ENCODE measurements around the gene GAP43.

Gene GAP43

DNA sequence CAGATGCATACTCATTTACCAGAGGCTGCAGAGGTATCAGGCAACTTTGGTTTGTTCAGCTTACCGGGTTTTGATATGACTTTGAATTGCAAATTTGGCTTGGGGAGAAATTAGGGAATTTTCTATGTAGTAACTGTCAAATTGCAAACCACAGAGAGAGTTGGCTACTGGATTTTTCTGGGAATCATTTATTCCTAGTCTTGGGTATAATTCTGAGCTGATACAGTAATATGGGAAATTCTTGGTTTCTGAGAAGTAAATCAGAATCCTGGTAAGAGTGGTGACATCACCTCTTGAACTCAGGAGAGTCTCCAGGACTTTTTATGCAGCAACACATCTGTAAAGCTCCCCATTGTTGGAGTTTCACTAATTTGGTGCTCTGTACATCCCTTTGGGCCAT lies 39.0 kb downstream of the GAP43 start:
- DNase-seq (ENCODE audit: low spot score), result no peak

- DNase-seq (ENCODE audit: low spot score), result no peak
Measured at GRCh38 chr3:115663414-115663813, 40.1 kb downstream of the GAP43 start.

- DNase-seq (ENCODE audit: low spot score), result no peak
Measured at GRCh38 chr3:115666081-115666480, 42.8 kb downstream of the GAP43 start.

DNA sequence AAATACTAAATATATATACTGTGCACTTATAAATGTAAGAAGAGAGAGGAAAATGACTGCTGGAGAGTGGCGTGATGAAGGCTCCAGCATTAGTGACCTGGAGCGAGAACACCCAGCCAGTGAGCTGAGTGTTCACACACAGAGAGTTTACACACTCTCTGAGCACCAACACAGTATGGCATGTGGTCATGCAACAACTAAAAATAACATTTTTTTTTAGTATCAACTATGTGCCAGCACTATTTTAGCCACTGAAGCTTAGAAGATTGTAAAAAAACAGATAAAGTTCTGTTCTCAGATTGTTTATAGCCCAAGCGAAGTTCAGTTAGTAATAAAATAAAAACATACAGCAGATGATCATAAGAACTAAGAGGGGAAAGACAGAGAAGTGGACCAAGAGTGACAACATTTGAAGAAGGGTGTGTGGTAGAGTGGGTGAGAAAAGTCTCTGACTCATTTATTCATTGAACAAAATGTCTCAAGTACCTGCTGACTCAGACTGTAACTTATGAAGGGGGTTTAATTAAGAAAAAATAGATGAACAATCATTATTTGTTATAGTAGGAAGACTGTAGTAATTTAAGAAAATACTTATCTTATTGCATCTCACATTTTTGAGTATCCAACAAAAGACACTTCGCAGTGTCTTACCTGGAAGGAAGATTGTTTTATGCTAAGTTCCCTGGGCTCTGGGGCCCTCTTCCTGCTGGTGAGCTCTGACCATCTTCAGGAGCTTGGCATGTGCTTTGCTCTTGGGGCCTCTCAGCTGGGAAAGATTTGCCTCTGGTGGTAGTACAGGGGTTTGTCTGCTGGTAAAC lies 43.8 kb downstream of the GAP43 start:
- no peak for DNase-seq (ENCODE audit: low spot score)

- no peak for DNase-seq (ENCODE audit: low spot score)
Measured at GRCh38 chr3:115667738-115668065, 44.4 kb downstream of the GAP43 start.

- no peak for DNase-seq (ENCODE audit: low spot score)
Measured at GRCh38 chr3:115670911-115671310, 47.6 kb downstream of the GAP43 start.

DNA sequence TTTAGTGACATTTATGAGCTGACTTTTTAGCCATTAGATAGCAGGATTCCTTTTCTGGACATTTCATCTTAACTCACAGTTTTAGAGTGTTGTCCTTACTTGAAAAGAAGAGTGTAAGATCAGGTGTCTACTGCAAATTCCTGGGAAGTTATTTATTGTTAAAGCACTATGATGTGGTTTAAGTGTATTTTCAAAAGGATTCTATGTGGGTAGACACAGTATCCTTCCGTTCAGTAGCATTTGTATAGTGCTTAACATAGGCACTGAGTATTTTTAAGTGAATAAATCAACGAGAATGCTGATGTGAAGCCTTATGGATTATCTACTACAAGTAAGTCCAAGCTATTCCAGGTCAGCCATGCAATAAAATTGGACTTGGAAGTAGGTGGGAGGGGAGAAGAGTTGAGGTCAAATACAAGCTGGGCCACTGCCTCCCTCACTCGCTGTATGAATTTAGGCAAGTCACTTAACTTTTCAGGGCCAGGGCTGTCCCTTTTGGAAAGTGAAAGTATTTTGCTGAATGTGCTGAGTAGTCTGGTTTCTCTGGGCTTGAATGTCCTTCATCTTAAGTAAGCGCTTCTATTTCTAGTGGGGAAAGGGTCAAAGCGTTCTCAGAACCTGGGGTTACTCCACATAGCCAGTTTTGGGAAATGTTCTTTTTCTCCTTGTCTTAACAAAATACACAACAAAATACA lies 48.6 kb downstream of the GAP43 start:
- no peak for DNase-seq (ENCODE audit: low spot score)

- no peak for DNase-seq (ENCODE audit: low spot score)
Measured at GRCh38 chr3:115673881-115674280, 50.6 kb downstream of the GAP43 start.

DNA sequence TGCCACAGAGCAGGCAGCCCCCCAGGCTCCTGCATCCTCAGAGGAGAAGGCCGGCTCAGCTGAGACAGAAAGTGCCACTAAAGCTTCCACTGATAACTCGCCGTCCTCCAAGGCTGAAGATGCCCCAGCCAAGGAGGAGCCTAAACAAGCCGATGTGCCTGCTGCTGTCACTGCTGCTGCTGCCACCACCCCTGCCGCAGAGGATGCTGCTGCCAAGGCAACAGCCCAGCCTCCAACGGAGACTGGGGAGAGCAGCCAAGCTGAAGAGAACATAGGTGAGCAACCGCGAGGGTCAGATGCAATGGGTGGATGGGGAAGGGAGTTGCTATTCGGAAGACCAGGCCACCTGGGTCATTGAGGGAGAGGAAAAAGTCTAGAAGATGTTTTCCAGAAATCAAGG lies 53.0 kb downstream of the GAP43 start:
- DNase-seq (ENCODE audit: low spot score), result peak; percentile 24

DNA sequence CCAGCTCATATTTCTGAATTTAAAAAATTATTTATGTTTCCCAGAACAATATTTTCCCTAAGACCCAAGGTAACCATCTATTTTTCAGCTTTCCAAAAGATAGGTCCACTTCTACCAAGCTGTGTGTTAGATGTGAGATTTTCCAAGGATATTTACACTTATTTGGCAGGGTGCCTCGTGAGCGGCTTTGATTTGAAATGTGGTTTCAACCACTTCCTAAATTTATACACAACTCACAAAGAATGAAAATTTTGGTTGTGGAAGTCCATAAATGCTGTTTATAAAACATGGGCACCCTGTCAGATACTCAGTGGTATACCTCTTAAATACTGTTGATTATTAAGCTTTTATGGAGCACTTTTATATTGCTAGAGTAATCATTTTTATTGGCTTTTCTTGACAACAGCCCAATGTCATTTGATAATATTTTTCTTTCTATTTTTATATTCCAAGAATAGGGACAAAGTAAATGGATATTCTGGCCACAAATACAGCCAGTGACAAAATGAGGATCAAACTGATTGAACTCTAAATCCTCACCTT lies 57.6 kb downstream of the GAP43 start:
- DNase-seq (ENCODE audit: low spot score), result no peak

DNA sequence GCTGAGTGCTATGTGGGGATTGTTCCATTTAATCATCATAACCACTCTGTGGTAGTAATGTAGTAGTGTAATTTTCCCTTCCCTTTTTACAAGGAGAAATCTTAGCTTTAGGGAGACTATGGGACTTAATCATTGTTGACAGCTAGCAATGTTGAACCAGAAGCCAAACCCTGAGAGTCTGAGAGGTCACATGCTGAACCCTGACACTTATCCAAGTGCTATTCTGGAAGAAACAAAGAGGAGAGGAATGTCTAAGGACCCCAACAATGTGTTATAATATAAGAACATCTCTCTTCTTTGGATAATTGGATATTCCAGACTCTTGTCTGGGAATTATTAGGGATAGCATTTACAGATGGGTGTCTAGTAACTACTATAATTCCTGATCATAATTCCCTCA lies 58.4 kb downstream of the GAP43 start:
- no peak for DNase-seq (ENCODE audit: low spot score)

DNA sequence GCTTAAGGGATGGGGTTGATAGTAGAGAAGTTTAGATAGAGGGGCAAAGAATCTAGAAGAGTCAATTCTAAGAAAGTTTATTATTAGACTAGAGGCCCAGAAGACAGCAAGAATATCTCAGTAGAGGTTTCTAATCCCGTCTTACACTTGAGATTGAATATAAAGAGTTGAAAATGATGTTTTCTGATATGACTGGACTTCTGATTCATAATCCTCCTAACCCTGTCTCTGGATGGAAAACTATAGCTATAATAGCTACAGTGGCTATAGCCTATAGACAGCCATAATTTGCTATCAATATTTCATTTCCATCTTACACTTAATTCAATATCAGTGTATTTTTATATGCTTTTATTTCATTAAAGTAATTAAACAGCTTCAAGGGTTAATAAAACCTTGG lies 60.0 kb downstream of the GAP43 start:
- DNase-seq (ENCODE audit: low spot score), result no peak

DNA sequence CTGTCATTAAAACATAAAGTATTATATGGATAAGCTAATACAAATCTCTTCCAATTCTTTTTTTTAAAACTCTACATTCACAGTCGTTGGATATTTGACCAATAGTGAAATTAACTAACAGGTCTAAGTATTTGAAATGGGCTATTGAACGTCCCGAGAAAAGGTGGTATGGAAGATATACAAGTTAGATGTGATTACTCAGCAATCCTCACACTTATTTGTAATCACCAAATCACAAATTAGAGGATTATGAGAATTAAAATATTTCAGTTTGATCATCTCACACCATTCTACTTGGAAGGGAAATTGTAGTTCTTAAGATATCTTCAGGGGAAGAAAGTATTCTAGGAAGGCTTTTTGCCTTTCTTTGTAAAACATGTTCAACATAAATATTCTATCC lies 60.5 kb downstream of the GAP43 start:
- DNase-seq (ENCODE audit: low spot score), result no peak

DNA sequence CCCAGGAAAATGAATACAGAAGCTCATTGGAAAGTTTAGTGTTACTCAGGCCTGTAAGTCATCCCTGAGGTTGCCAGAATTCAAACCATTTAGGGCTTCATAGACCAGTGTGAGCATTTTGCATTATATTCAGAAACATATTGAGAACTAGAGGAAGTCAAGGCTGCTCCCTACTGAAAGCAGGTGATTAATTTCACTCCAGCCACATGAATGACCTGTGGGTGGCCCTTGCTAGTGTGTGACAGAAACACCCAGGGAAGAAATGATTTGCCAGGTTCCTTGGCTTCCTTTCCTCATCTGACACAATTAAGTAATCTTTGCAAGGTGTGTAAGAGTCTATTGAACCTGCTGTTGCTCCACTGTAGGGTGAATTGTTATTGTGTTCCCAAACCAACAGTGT lies 61.8 kb downstream of the GAP43 start:
- DNase-seq (ENCODE audit: low spot score), result no peak

- DNase-seq (ENCODE audit: low spot score), result no peak
Measured at GRCh38 chr3:115687721-115688120, 64.4 kb downstream of the GAP43 start.

- no peak for DNase-seq (ENCODE audit: low spot score)
Measured at GRCh38 chr3:115688418-115688817, 65.1 kb downstream of the GAP43 start.

GRCh38 chr3:115689928-115690327 lies 66.6 kb downstream of the GAP43 start:
- no peak for DNase-seq (ENCODE audit: low spot score)

- DNase-seq (ENCODE audit: low spot score), result no peak
Measured at GRCh38 chr3:115691964-115692363, 68.7 kb downstream of the GAP43 start.

DNA sequence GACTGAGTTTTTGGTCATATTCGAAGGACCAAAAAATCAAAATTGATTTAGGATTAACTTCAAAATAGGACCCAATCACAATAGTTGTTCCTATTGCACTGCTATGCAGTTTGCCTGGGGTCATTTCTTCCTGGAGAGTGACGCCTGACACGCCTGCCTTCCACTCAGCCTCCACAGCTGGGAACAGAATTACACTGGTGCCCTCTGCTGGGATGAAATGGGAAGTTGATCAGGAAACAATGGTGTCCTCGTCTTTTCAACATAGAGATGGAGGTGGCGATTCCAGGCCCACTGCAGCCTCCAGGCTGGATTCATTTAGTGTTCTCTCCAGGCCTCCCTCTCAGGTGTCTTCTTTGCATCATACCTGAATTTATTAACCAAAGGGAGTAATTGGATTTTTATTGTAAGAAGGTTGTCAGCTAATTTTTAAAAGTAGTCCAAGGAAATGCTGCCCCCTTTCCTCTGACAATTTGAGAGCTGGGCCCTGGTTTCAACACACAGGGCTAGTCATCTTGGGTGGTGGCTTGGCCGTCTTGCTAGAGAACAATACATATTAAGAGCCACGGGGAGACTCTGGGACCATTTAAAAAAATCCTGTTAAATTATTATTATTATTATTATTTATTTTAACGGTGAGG lies 69.7 kb downstream of the GAP43 start:
- DNase-seq (ENCODE audit: low spot score), result peak; percentile 87

DNA sequence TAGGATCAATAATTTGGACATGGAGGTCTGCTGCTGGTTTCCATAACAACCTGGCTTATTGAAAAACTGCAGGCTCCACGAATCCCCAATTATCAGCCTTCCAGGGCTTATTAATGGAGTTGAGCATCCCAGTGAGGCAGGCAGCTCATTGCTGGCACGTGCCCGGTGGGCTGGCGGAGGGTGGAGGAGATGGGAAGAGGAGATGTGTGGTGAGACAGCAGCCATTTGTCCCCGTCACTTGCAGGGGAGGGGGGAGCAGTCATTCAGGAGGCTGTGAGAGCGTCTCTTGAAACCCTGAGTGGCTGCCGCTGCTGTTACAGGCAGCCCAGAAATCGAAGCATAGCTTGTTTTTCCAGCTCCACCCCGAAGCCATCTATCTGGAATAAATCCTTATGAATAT lies 70.6 kb downstream of the GAP43 start:
- DNase-seq (ENCODE audit: low spot score), result peak; percentile 84

DNA sequence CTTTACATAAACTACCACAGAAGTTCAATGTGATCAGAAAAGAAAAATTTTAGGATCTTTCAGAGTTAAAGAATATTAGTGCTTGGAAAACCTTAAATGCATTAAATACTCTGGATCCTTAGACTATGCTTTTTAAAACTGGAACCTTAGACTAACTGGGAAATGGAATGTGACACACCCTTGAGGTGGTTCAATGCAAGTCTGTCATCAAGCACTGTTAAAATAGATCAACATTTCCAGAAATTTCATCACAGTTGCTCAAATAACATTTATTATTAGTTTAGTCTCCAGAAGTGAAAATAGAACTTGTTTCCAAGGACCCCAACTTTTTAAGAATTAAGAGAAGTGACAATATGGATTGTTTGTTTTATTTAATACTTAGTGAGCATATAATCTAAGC lies 71.8 kb downstream of the GAP43 start:
- DNase-seq (ENCODE audit: low spot score), result no peak

DNA sequence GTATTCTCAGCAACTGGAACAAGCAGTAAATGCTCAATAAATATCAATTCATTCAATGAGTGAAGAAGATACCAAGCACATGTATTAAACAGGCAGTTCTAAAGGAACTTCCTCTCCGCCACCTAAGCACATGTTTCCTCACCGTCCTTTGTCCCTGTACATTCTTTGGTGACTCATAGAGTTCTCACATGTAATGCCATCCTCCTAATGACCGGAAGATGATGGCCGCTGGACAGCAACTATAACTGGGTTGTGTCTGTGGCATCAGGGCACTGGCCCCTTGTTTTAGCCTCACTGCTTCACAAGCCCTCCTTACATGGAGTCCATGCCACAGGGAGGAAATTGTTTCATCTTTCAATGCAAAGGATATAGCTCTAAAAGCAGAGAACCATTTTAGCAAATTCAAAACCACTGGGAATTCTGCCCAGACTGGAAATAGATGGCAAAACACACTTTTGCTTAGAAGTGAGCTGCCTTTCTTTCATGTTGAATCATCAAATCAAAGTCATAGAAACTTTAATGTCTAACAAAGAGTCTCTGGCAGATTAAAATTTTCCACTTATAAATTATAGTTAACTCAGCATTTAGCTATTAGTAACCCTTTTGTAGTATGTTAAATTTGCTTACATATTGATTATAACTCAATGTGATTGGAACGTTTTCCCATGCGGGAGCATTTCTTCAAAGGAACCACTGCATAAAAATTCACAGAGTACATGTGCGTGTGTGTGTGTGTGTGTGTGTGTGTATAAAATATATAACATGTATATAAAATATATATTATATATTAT lies 74.1 kb downstream of the GAP43 start:
- DNase-seq (ENCODE audit: low spot score), result no peak

Data from Ammon's horn (tissue), 1 donor.